Measurements from ENCODE around the gene MBD2.

- TF ChIP-seq POLR2AphosphoS5 (IDR thresholded peaks at IDR 0.05) (no peak), CTCF (IDR thresholded peaks at IDR 0.05) (no peak), EP300 (IDR thresholded peaks at IDR 0.05) (no peak), POLR2A (IDR thresholded peaks at IDR 0.05) (no peak)
Observed at GRCh38 chr18:54255141-54255540, 30.7 kb upstream of the MBD2 start.
